Liver (tissue), 9 donors: ENCODE data around the gene SPTB. TPM values are rescaled to one million over a fixed set of nuclear protein-coding genes. Genes with fewer than 3 reads are reported as not detected.

Experiments used
- DNase-seq: peaks from one replicate; pipeline ENCODE4 v3.0.0-alpha.2; 2017; ENCODE audit warnings: low spot score
- H3K27ac ChIP-seq, 2 donors: one replicate each; pipeline ENCODE4 v1.7.0; 2013; ENCODE audit warnings: inconsistent platforms in 2 of 2, low read length in 2 of 2, control low read depth in 1 of 2, low read depth in 1 of 2, mild to moderate bottlenecking in 1 of 2
- H3K27me3 ChIP-seq, 4 donors: one replicate each; pipeline versions ENCODE4 v1.6.1 to v1.7.0; 2013; ENCODE audit warnings: low read length in 3 of 4, inconsistent platforms in 1 of 4, mild to moderate bottlenecking in 1 of 4, moderate library complexity in 1 of 4; ENCODE audit not compliant: control insufficient read depth in 4 of 4, insufficient read depth in 4 of 4
- H3K36me3 ChIP-seq, 4 donors: one replicate each; pipeline versions ENCODE4 v1.6.1 to v1.7.0; 2013; ENCODE audit warnings: low read length in 3 of 4, mild to moderate bottlenecking in 3 of 4, low read depth in 1 of 4, moderate library complexity in 1 of 4; ENCODE audit not compliant: control insufficient read depth in 4 of 4, insufficient read depth in 3 of 4
- H3K4me1 ChIP-seq, 4 donors: one replicate each; pipeline versions ENCODE4 v1.6.1 to v1.7.0; 2013; ENCODE audit warnings: low read length in 3 of 4, mild to moderate bottlenecking in 3 of 4, moderate library complexity in 1 of 4; ENCODE audit not compliant: control insufficient read depth in 4 of 4, insufficient read depth in 4 of 4
- H3K4me3 ChIP-seq, 3 donors: one replicate each; pipeline versions ENCODE4 v1.6.1 to v1.7.0; 2013; ENCODE audit warnings: low read length in 3 of 3, control low read depth in 1 of 3, low read depth in 1 of 3, mild to moderate bottlenecking in 1 of 3
- H3K9ac ChIP-seq, 2 donors: one replicate each; pipeline ENCODE4 v1.7.0; 2013; ENCODE audit warnings: low read length in 2 of 2, mild to moderate bottlenecking in 2 of 2, moderate library complexity in 2 of 2, control low read depth in 1 of 2, low read depth in 1 of 2
- H3K9me3 ChIP-seq, 4 donors: one replicate each; pipeline versions ENCODE4 v1.6.1 to v1.7.0; 2013; ENCODE audit warnings: low read length in 3 of 4; ENCODE audit not compliant: control insufficient read depth in 4 of 4
- EGR1 ChIP-seq, 2 donors: IDR thresholded peaks; 2 replicates each; pipeline ENCODE4 v1.6.1; 2016 to 2018; ENCODE audit warnings: antibody characterized with exemption in 2 of 2, low read depth in 2 of 2
- FOXA1 ChIP-seq: IDR thresholded peaks from 2 replicates; pipeline ENCODE4 v1.6.1; 2016; ENCODE audit warnings: antibody characterized with exemption
- FOXA2 ChIP-seq: IDR thresholded peaks from 2 replicates; pipeline ENCODE4 v1.6.1; 2016; ENCODE audit warnings: antibody characterized with exemption
- GABPA ChIP-seq, 2 donors: IDR thresholded peaks in 1 of 2; conservative IDR thresholded peaks in 1 of 2; 2 replicates each; pipeline ENCODE4 v1.6.1; 2016; ENCODE audit warnings: antibody characterized with exemption in 2 of 2, mild to moderate bottlenecking in 1 of 2, moderate library complexity in 1 of 2
- HNF4A ChIP-seq, 2 donors: conservative IDR thresholded peaks; 2 replicates each; pipeline ENCODE4 v1.6.1; 2016; ENCODE audit warnings: antibody characterized with exemption in 2 of 2, mild to moderate bottlenecking in 2 of 2
- HNF4G ChIP-seq: IDR thresholded peaks from 2 replicates; pipeline ENCODE4 v1.6.1; 2016; ENCODE audit warnings: antibody characterized with exemption
- JUND ChIP-seq, 2 donors: IDR thresholded peaks; 2 replicates each; pipeline ENCODE4 v1.6.1; 2016; ENCODE audit warnings: antibody characterized with exemption in 2 of 2
- NR2F2 ChIP-seq: IDR thresholded peaks from 2 replicates; pipeline ENCODE4 v1.6.1; 2016; ENCODE audit warnings: antibody characterized with exemption
- RAD21 ChIP-seq, 2 donors: IDR thresholded peaks; 2 replicates each; pipeline ENCODE4 v1.6.1; 2016; ENCODE audit warnings: antibody characterized with exemption in 2 of 2, mild to moderate bottlenecking in 2 of 2
- REST ChIP-seq: IDR thresholded peaks from 2 replicates; pipeline ENCODE4 v1.6.1; 2016; ENCODE audit warnings: antibody characterized with exemption, mild to moderate bottlenecking
- RXRA ChIP-seq, 2 donors: IDR thresholded peaks; 2 replicates each; pipeline ENCODE4 v1.6.1; 2017 to 2018; ENCODE audit warnings: antibody characterized with exemption in 2 of 2, mild to moderate bottlenecking in 1 of 2
- SP1 ChIP-seq: IDR thresholded peaks from 2 replicates; pipeline ENCODE4 v1.6.1; 2018; ENCODE audit warnings: antibody characterized with exemption, mild to moderate bottlenecking
- TAF1 ChIP-seq: conservative IDR thresholded peaks from 2 replicates; pipeline ENCODE4 v1.6.1; 2016; ENCODE audit warnings: antibody characterized with exemption, mild to moderate bottlenecking
- YY1 ChIP-seq: IDR thresholded peaks from 2 replicates; pipeline ENCODE4 v1.6.1; 2016; ENCODE audit warnings: antibody characterized with exemption, mild to moderate bottlenecking
- WGBS: extraction: QIAGEN DNeasy Blood & Tissue Kit; methylation state at CpG from one replicate; pipeline ENCODE4 v1.1.7; 2013; 5-methylcytosine and 5-hydroxymethylcytosine counted together
- polyA plus RNA-seq, 2 donors: library from polyadenylated mRNA; stranded (reverse) in 1 of 2; unstranded in 1 of 2; fragments of 200-250 nt in 1 of 2; fragments of >200 nt in 1 of 2; fragmentation: Nextera tagmentation in 1 of 2; extraction: Ambion mirVana in 1 of 2; gene quantifications; one replicate each; pipeline versions ENCODE4 v1.2.1 to v1.2.3, GENCODE V29; 2013 to 2015
- total RNA-seq, 2 donors: library from RNA; depleted of rRNA; stranded (reverse); fragments of >200 nt; gene quantifications; one replicate each; pipeline ENCODE4 v1.2.3, GENCODE V29; 2014
- TF ChIP-seq, protein P1 (sequence below): IDR thresholded peaks from 2 replicates; pipeline ENCODE4 v1.6.1; 2016; ENCODE audit warnings: antibody characterized with exemption
- TF ChIP-seq, protein P2 (sequence below): IDR thresholded peaks from 2 replicates; pipeline ENCODE4 v1.6.1; 2016; ENCODE audit warnings: antibody characterized with exemption
- TF ChIP-seq, protein P3 (sequence below): fragments of 150-350 bp; IDR thresholded peaks from 2 replicates; pipeline ENCODE4 v1.5.1; 2017; ENCODE audit warnings: improper control_type of control experiment, low read depth, low read length; ENCODE audit not compliant: missing input control
- TF ChIP-seq, protein P4 (sequence below): IDR thresholded peaks from 2 replicates; pipeline ENCODE4 v1.6.1; 2016; ENCODE audit warnings: antibody characterized with exemption
- donor health status: healthy.
- donor health status: healthy.
- donor health status: healthy.
- donor health status: healthy.
- donor health status: healthy.

The SPTB gene
- total and polyA plus RNA-seq, 4 donors = 0.12 to 332 (median 0.26) TPM

DNA sequence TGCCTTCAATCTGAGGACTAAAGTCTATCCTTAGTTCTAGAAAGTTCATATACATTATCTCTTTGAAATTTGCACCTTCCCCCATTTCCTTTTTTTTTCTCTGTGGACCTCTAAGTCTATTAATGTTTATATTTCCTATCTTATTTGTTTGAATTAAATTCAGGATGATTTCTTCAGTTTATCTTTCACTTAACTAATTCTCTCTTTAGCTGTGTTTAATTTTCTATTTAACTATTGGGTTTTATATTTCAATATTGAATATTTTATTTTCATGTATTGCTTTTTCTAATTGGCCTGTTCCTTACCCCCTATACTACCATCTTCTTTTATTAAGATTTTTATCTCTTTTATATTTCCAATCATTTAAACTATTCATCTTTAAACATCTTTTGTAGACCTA lies 166.0 kb downstream of the SPTB start:
- Histone ChIP-seq H3K27ac (no peak overlapping the region), H3K9ac (no peak overlapping the region), H3K27me3 (no peaks in the 10 kb centered on the region), H3K9me3 (peaks cover 0 to 4% (median 0%) of the 10 kb centered on the region in 4 donors), H3K4me1 (peaks cover 9 to 58% (median 54%) of the 10 kb centered on the region in 4 donors), H3K36me3 (no peaks in the 10 kb centered on the region), H3K4me3 (no peak overlapping the region)
- DNase-seq = no peak
- no peak for TF ChIP-seq FOXA1
- no peak for TF ChIP-seq TAF1
- TF ChIP-seq, protein P1, sequence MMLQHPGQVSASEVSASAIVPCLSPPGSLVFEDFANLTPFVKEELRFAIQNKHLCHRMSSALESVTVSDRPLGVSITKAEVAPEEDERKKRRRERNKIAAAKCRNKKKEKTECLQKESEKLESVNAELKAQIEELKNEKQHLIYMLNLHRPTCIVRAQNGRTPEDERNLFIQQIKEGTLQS = no peak
- no peak for TF ChIP-seq GABPA (IDR thresholded peaks at IDR 0.05 in 1 of 2, conservative IDR thresholded peaks at IDR 0.05 in 1 of 2)
- TF ChIP-seq RAD21 (IDR thresholded peaks at IDR 0.05) = no peak
- no peak for TF ChIP-seq NR2F2
- TF ChIP-seq, protein P2, sequence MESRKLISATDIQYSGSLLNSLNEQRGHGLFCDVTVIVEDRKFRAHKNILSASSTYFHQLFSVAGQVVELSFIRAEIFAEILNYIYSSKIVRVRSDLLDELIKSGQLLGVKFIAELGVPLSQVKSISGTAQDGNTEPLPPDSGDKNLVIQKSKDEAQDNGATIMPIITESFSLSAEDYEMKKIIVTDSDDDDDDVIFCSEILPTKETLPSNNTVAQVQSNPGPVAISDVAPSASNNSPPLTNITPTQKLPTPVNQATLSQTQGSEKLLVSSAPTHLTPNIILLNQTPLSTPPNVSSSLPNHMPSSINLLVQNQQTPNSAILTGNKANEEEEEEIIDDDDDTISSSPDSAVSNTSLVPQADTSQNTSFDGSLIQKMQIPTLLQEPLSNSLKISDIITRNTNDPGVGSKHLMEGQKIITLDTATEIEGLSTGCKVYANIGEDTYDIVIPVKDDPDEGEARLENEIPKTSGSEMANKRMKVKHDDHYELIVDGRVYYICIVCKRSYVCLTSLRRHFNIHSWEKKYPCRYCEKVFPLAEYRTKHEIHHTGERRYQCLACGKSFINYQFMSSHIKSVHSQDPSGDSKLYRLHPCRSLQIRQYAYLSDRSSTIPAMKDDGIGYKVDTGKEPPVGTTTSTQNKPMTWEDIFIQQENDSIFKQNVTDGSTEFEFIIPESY = no peak
- no peak for TF ChIP-seq FOXA2
- no peak for TF ChIP-seq RXRA (IDR thresholded peaks at IDR 0.05)
- no peak for TF ChIP-seq REST
- TF ChIP-seq HNF4A (conservative IDR thresholded peaks at IDR 0.05) = no peak
- no peak for TF ChIP-seq HNF4G
- TF ChIP-seq, protein P3, sequence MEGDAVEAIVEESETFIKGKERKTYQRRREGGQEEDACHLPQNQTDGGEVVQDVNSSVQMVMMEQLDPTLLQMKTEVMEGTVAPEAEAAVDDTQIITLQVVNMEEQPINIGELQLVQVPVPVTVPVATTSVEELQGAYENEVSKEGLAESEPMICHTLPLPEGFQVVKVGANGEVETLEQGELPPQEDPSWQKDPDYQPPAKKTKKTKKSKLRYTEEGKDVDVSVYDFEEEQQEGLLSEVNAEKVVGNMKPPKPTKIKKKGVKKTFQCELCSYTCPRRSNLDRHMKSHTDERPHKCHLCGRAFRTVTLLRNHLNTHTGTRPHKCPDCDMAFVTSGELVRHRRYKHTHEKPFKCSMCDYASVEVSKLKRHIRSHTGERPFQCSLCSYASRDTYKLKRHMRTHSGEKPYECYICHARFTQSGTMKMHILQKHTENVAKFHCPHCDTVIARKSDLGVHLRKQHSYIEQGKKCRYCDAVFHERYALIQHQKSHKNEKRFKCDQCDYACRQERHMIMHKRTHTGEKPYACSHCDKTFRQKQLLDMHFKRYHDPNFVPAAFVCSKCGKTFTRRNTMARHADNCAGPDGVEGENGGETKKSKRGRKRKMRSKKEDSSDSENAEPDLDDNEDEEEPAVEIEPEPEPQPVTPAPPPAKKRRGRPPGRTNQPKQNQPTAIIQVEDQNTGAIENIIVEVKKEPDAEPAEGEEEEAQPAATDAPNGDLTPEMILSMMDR = no peak
- no peak for TF ChIP-seq YY1
- no peak for TF ChIP-seq JUND (IDR thresholded peaks at IDR 0.05)
- TF ChIP-seq, protein P4, sequence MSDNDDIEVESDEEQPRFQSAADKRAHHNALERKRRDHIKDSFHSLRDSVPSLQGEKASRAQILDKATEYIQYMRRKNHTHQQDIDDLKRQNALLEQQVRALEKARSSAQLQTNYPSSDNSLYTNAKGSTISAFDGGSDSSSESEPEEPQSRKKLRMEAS = no peak
- TF ChIP-seq EGR1 (IDR thresholded peaks at IDR 0.05; ENCODE audit: low read depth in 2 of 2) = no peak

DNA sequence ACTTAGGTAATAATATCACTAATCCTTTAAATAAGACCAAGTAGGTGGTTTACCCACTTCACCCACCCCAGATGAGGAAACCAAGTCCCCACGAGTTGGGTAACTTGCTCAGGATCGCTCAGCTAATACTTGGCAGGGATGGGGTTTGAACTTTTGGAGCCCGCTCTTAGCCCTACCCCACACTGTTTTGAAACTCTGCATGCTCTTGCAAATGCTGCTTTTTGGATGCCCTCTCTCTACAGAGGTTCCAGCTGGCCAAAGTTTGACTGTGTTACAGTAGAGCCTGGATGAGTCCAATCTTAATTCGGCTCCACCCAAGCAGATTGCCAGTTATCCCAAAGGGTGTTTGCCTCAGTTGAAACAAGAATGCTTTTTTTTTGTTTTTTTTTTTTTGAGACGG lies 168.7 kb downstream of the SPTB start:
- DNase-seq = no peak
- H3K4me1 ChIP-seq = peaks cover 24 to 65% (median 60%) of the 10 kb centered on the region in 4 donors
- peaks cover 0 to 4% (median 0%) of the 10 kb centered on the region in 4 donors for H3K9me3 ChIP-seq
- H3K27ac ChIP-seq = peak overlapping the region; percentile 57 to 70
- H3K4me3 ChIP-seq = no peak overlapping the region
- WGBS = 33% methylated on average over 5 of the region's 5 CpGs
- no peaks in the 10 kb centered on the region for H3K27me3 ChIP-seq
- no peak overlapping the region for H3K9ac ChIP-seq
- no peaks in the 10 kb centered on the region for H3K36me3 ChIP-seq
- TF ChIP-seq SP1 = peak; percentile 84
- peak; percentile 94 to 97 for TF ChIP-seq HNF4A (conservative IDR thresholded peaks at IDR 0.05)
- TF ChIP-seq EGR1 (IDR thresholded peaks at IDR 0.05; ENCODE audit: low read depth in 2 of 2) = peak in 1 of 2 donors; percentile 48
- TF ChIP-seq, protein P4 = peak; percentile 87
- peak; percentile 40 for TF ChIP-seq FOXA2
- peak; percentile 75 for TF ChIP-seq REST
- peak; percentile 78 to 94 for TF ChIP-seq RXRA (IDR thresholded peaks at IDR 0.05)
- peak in 1 of 2 donors; percentile 92 for TF ChIP-seq JUND (IDR thresholded peaks at IDR 0.05)
- TF ChIP-seq, protein P2 = peak; percentile 89
- TF ChIP-seq FOXA1 = peak; percentile 52
